NCI-H2227 treated with DMSO at 0.1 percent for 48 hours (cell line): Measurements from ENCODE around the gene IPO13.
A peak's percentile ranks its signal among the peaks of the same experiment; 100 is the strongest.

Experiments
- DNase-seq: peaks from one replicate; lab custom pipeline; 2025; lab: John Stamatoyannopoulos, UW

Gene IPO13

GRCh38 chr1:43990271-43991199 is 43.8 kb downstream of the IPO13 start:
- no peak for DNase-seq

GRCh38 chr1:43991200-43991475 is 44.4 kb downstream of the IPO13 start:
- DNase-seq = no peak

- DNase-seq = peak; percentile 85
Observed at GRCh38 chr1:43991476-43992231, 44.9 kb downstream of the IPO13 start, which contains the start of gene CCDC24. CCDC24 (plus strand) TSS chr1:43991599; CDS start chr1:43991879, 280 bp downstream.

GRCh38 chr1:43992232-43992995 is 45.7 kb downstream of the IPO13 start:
- DNase-seq = no peak

GRCh38 chr1:43993206-43993914 is 46.6 kb downstream of the IPO13 start:
- no peak for DNase-seq

- no peak for DNase-seq
Observed at GRCh38 chr1:43994071-43994470, 47.3 kb downstream of the IPO13 start.

GRCh38 chr1:43994794-43995790 is 48.3 kb downstream of the IPO13 start:
- DNase-seq = no peak

- no peak for DNase-seq
Observed at GRCh38 chr1:43995984-43996732, 49.4 kb downstream of the IPO13 start.

- no peak for DNase-seq
Observed at GRCh38 chr1:43996733-43997115, 50.0 kb downstream of the IPO13 start.

- DNase-seq = no peak
Observed at GRCh38 chr1:43997295-43997999, 50.7 kb downstream of the IPO13 start.

GRCh38 chr1:43998000-43998378 is 51.2 kb downstream of the IPO13 start:
- no peak for DNase-seq

GRCh38 chr1:43999455-43999854 is 52.7 kb downstream of the IPO13 start:
- DNase-seq = no peak

GRCh38 chr1:44000122-44000665 is 53.4 kb downstream of the IPO13 start:
- no peak for DNase-seq

- no peak for DNase-seq
Observed at GRCh38 chr1:44002165-44002564, 55.4 kb downstream of the IPO13 start.

- DNase-seq = no peak
Observed at GRCh38 chr1:44002606-44003157, 55.9 kb downstream of the IPO13 start.

GRCh38 chr1:44008259-44008658 is 61.5 kb downstream of the IPO13 start:
- no peak for DNase-seq

GRCh38 chr1:44010935-44011471 is 64.3 kb downstream of the IPO13 start:
- no peak for DNase-seq

GRCh38 chr1:44012404-44012803 is 65.7 kb downstream of the IPO13 start:
- no peak for DNase-seq
